NCI-H226 (cell line): ENCODE measurements around the gene PCSK6.
"Not testable (repeated sequence)": the region's sequence is repeated elsewhere in the genome, so short reads cannot be mapped to it uniquely, and the experiment has no call there.

Experiments used
- DNase-seq: peaks from one replicate; pipeline ENCODE4 v3.0.0-alpha.2; 2015

The PCSK6 gene

GRCh38 chr15:101458908-101459578 is 30.5 kb downstream of the PCSK6 start:
- no peak for DNase-seq

GRCh38 chr15:101458158-101458900 is 31.2 kb downstream of the PCSK6 start:
- DNase-seq, result no peak

- no peak for DNase-seq
These were observed 31.8 kb downstream of the PCSK6 start for GRCh38 chr15:101457696-101458095.

- DNase-seq, result no peak
These were observed 33.3 kb downstream of the PCSK6 start for GRCh38 chr15:101456057-101456739.

GRCh38 chr15:101455291-101456025 is 34.0 kb downstream of the PCSK6 start:
- no peak for DNase-seq

GRCh38 chr15:101454781-101455180 is 34.7 kb downstream of the PCSK6 start:
- not testable (repeated sequence) for DNase-seq

- DNase-seq, result no peak
These were observed 35.1 kb downstream of the PCSK6 start for GRCh38 chr15:101454365-101454764.

GRCh38 chr15:101453123-101454120 is 36.1 kb downstream of the PCSK6 start:
- no peak for DNase-seq

- no peak for DNase-seq
These were observed 36.9 kb downstream of the PCSK6 start for GRCh38 chr15:101452572-101452971.

- no peak for DNase-seq
These were observed 37.7 kb downstream of the PCSK6 start for GRCh38 chr15:101451846-101452245.

GRCh38 chr15:101451266-101451799 is 38.2 kb downstream of the PCSK6 start:
- no peak for DNase-seq

- DNase-seq, result no peak
These were observed 38.9 kb downstream of the PCSK6 start for GRCh38 chr15:101450403-101451265.

- no peak for DNase-seq
These were observed 39.8 kb downstream of the PCSK6 start for GRCh38 chr15:101449471-101450402.

GRCh38 chr15:101448336-101448735 is 41.2 kb downstream of the PCSK6 start:
- DNase-seq, result no peak

- no peak for DNase-seq
These were observed 41.9 kb downstream of the PCSK6 start for GRCh38 chr15:101447561-101448071.

- no peak for DNase-seq
These were observed 42.4 kb downstream of the PCSK6 start for GRCh38 chr15:101447168-101447533.

GRCh38 chr15:101446518-101447167 is 42.9 kb downstream of the PCSK6 start:
- DNase-seq, result no peak
